GM18870 (cell line): Measurements from ENCODE around the gene TRAFD1.
"Not testable (repeated sequence)": the region's sequence is repeated elsewhere in the genome, so short reads cannot be mapped to it uniquely, and the experiment has no call there.

Experiments
- ATAC-seq: cut with Tn5 transposase; IDR thresholded peaks from one replicate; pipeline ENCODE4 v1.9.1; 2021; ENCODE audit warnings: moderate library complexity; ENCODE audit not compliant: unreplicated experiment

The TRAFD1 gene

GRCh38 chr12:112158461-112159145 is 33.2 kb downstream of the TRAFD1 start:
- not testable (repeated sequence) for ATAC-seq

- no peak for ATAC-seq
These were observed 33.8 kb downstream of the TRAFD1 start for GRCh38 chr12:112159146-112159541.

GRCh38 chr12:112160611-112161010 is 35.3 kb downstream of the TRAFD1 start:
- ATAC-seq = no peak

GRCh38 chr12:112161711-112162110 is 36.4 kb downstream of the TRAFD1 start:
- ATAC-seq = no peak

- ATAC-seq = no peak
These were observed 37.0 kb downstream of the TRAFD1 start for GRCh38 chr12:112162241-112162790.

GRCh38 chr12:112163056-112163455 is 37.7 kb downstream of the TRAFD1 start:
- ATAC-seq = no peak

GRCh38 chr12:112163471-112163991 is 38.2 kb downstream of the TRAFD1 start:
- ATAC-seq = no peak

- no peak for ATAC-seq
These were observed 38.8 kb downstream of the TRAFD1 start for GRCh38 chr12:112164011-112164660.

GRCh38 chr12:112165624-112166023 is 40.3 kb downstream of the TRAFD1 start:
- ATAC-seq = no peak

GRCh38 chr12:112166051-112167015 is 41.0 kb downstream of the TRAFD1 start:
- no peak for ATAC-seq

- ATAC-seq = no peak
These were observed 41.7 kb downstream of the TRAFD1 start for GRCh38 chr12:112167031-112167461.

- ATAC-seq = no peak
These were observed 42.6 kb downstream of the TRAFD1 start for GRCh38 chr12:112167718-112168525.

GRCh38 chr12:112168561-112168971 is 43.2 kb downstream of the TRAFD1 start:
- no peak for ATAC-seq

- ATAC-seq = no peak
These were observed 44.0 kb downstream of the TRAFD1 start for GRCh38 chr12:112169161-112169872.

- no peak for ATAC-seq
These were observed 44.6 kb downstream of the TRAFD1 start for GRCh38 chr12:112169966-112170365.

GRCh38 chr12:112170376-112170775 is 45.0 kb downstream of the TRAFD1 start:
- ATAC-seq = no peak

GRCh38 chr12:112170971-112171596 is 45.7 kb downstream of the TRAFD1 start:
- no peak for ATAC-seq

GRCh38 chr12:112172556-112173324 is 47.4 kb downstream of the TRAFD1 start:
- ATAC-seq = no peak
